D721Med (cell line): ENCODE results near the gene PLA2R1.
"Not testable (repeated sequence)": the region's sequence is repeated elsewhere in the genome, so short reads cannot be mapped to it uniquely, and the experiment has no call there.

Experiments used
- DNase-seq: peaks from one replicate; pipeline ENCODE4 v3.0.0; 2011; ENCODE audit warnings: low spot score; ENCODE audit not compliant: insufficient read length
- FAIRE-seq: peaks from 2 replicates; lab custom pipeline; 2011; peaks lifted over from hg19 to GRCh38; lab: Jason Lieb, UNC
- TF ChIP-seq, protein P1 (sequence below): IDR thresholded peaks from 2 replicates; pipeline ENCODE4 v1.5.1; 2012; ENCODE audit warnings: mild to moderate bottlenecking, control low read depth; ENCODE audit not compliant: insufficient read depth; ENCODE audit errors: missing control alignments

The PLA2R1 gene

DNA sequence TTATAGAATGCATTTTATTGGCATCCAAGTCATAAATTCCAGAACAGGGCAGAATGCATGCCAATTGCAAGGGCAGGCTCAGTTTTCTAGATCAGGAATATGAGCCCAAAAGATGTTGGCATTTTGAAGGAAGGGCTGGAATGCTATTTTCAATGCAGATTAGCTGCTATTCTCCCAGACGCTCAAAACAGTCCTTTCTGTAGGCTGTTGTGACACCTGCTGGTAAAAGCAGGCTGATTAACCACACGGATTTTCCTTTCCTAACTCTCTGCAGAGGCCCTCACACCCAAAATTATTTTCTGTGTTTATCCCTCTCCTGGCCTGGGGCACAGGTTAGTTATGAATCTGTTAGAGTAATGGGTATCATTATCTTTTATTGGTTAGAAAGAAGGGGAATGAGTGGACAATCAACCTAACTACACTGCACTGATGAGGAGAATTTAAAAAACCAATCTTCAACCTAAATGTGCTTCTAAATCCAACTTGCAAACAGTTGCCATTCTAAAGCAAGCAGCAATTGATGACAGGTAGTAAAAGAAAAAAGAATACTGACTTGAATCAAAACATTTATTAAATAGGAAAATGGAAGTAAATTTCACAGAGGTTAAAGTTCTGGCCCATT lies 94.0 kb downstream of the PLA2R1 start:
- DNase-seq, result peak; percentile 14
- no peak for FAIRE-seq
- TF ChIP-seq, protein P1, sequence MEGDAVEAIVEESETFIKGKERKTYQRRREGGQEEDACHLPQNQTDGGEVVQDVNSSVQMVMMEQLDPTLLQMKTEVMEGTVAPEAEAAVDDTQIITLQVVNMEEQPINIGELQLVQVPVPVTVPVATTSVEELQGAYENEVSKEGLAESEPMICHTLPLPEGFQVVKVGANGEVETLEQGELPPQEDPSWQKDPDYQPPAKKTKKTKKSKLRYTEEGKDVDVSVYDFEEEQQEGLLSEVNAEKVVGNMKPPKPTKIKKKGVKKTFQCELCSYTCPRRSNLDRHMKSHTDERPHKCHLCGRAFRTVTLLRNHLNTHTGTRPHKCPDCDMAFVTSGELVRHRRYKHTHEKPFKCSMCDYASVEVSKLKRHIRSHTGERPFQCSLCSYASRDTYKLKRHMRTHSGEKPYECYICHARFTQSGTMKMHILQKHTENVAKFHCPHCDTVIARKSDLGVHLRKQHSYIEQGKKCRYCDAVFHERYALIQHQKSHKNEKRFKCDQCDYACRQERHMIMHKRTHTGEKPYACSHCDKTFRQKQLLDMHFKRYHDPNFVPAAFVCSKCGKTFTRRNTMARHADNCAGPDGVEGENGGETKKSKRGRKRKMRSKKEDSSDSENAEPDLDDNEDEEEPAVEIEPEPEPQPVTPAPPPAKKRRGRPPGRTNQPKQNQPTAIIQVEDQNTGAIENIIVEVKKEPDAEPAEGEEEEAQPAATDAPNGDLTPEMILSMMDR, result peak; percentile 75

- TF ChIP-seq, protein P1, result no peak
- FAIRE-seq (no peak), DNase-seq (no peak)
These were observed 98.7 kb downstream of the PLA2R1 start for GRCh38 chr2:159963700-159964099.

DNA sequence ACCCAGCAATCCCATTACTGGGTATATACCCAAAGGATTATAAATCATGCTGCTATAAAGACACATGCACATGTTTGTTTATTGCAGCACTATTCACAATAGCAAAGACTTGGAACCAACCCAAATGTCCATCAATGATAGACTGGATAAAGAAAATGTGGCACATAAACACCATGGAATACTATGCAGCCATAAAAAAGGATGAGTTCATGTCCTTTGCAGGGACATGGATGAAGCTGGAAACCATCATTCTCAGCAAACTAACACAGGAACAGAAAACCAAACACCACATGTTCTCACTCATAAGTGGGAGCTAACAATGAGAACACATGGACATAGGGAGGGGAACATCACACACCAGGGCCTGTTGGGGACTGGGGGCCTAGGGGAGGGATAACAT lies 99.9 kb downstream of the PLA2R1 start:
- FAIRE-seq, DNase-seq: not testable (repeated sequence)

DNA sequence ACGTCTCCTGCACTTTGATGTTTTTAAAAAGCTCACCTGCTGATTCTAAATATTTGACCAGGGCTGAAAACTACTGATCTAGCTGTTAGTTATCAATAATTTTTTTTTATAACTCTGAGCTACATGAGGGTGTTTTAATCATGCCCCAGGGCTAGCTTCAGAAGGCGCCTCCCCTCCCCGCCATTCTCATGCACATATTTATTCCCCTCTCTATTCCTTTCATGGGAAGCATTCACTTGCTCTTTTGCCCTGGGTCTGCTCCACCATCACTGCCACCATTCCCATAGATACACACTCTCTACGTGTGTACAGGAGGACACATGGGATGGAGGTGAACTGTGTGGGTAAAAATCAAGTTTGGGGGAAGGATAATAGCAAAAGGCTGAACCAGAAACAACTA lies 101.0 kb downstream of the PLA2R1 start:
- FAIRE-seq (no peak), DNase-seq (no peak)
- TF ChIP-seq, protein P1, result no peak

- FAIRE-seq (no peak), DNase-seq (no peak)
- TF ChIP-seq, protein P1, result no peak
These were observed 101.4 kb downstream of the PLA2R1 start for GRCh38 chr2:159961037-159961436.

DNA sequence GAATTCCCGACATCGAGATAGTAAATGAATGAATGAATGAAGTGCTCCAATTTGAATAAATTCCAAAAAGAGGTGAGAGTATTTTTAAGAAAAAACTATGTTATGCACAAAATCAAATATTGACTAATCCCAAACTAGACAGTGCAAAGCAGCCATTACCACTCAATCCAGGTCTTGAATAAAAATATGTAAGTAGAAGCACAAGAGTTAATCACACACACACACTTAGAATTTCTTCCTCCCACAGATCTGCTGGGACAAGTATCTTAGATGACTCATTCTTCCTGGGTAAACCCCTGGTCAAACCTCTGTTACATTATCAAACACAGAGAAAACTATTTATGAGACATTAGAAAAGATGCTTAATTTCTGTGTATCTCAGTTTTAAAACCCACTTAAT lies 102.0 kb downstream of the PLA2R1 start:
- TF ChIP-seq, protein P1, result no peak
- FAIRE-seq (no peak), DNase-seq (no peak)

GRCh38 chr2:159959136-159959535 lies 103.3 kb downstream of the PLA2R1 start:
- FAIRE-seq, result no peak

More at GRCh38 chr2:159959136-159959535, 103.3 kb downstream of the PLA2R1 start:
- DNase-seq, result no peak
- TF ChIP-seq, protein P1, result no peak
